Measurements from ENCODE around the gene PLCG2.
"Not testable (repeated sequence)": the region's sequence is repeated elsewhere in the genome, so short reads cannot be mapped to it uniquely, and the experiment has no call there.

The PLCG2 gene

DNA sequence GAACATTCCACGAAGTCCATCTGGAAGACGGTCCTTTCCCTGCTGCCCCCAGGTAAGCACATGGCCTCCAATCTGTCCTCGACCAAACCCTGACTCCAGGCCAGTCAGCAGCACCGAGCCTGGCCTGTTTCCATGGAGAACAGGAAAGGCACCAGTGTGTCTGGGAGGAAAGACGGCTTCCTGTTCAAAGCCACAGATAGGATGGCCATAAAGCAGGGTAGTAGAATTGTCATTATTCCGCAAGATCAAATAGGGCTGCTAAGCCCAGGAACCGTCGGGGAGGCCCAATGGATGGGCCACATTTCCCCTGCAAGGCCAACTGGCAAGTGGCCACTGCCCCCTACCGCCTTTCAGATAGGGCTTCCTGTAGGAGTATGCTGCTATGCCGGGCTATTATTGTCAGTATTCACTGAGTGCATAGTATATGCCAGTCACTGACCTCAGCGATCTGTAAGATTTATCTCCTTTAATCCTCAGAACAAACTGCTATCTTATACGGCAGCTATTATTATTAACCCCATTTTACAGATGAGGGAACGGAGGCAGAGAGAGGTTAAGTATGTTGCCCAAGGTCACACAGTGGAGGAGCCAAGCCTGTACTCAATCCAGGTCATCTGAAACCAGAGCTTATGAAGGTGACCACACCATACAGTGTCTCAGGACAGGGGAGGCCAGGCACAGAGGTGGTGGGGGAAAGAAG is 23.0 kb upstream of the PLCG2 start:
- no peak for DNase-seq

GRCh38 chr16:81756615-81757356 is 22.3 kb upstream of the PLCG2 start:
- DNase-seq = no peak

GRCh38 chr16:81758376-81758775 is 20.7 kb upstream of the PLCG2 start:
- DNase-seq = no peak

DNA sequence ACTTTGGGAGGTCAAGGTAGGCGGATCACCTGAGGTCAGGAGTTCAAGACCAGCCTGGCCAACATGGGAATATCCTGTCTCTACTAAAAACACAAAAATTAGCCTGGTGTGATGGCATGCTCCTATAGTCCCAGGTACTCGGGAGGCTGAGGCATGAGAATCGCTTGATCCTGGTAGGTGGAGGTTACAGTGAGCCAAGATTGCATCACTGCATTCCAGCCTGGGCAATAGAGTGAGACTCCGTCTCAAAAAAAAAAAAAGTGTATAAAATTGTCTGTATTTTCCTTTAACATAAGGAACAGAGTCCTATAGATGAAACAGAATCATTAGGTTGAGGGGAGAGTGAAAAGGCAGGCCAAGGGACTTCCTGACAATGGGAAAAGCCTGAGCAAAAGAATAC is 16.8 kb upstream of the PLCG2 start:
- not testable (repeated sequence) for DNase-seq

- DNase-seq = no peak
Measured at GRCh38 chr16:81765111-81765919, 13.8 kb upstream of the PLCG2 start.

DNA sequence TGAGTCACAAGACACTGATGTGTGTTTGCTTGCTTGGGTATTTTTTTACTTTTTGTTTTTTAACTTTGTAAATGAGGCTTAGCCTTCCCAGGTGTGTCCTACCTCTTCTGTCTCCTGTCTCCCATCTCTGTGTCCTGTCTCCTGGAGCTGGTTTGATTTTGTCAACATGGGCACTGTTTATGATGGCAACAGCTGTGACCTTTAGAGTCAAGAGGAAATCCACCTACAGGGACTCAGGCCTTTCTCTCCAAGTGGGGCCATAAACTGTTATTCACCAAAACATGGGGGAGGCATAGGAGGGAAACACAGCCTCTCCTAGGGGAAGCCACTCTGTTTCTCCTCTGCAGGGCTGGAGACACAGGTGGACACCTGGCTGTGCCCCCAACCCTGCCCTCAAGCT is 13.1 kb upstream of the PLCG2 start:
- no peak for DNase-seq

DNA sequence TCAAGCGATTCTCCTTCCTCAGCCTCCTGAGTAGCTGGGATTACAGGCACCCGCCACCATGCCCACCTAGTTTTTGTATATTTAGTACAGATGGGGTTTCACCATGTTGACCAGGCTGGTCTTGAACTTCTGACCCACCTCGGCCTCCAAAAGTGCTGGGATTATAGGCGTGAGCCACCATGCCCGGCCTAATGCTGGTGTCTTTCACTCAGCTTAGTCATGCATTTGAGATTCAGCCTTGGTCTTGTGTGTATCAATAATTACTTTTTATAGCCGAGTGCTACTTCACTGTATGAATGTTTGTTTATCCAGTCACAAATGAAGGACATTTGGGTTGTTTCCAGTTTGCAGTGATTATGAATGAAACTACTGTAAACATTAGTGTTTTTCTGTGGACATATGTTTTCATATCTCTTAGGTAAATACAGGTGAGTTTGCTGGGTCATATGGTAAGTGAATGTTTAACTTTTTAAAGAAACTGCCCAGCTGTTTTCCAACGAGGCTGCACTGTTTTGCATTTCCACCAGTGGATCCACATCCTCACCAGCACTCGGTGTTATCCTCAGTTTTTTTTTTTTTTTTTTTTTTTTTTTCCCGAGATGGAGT is 11.0 kb upstream of the PLCG2 start:
- no peak for DNase-seq

DNA sequence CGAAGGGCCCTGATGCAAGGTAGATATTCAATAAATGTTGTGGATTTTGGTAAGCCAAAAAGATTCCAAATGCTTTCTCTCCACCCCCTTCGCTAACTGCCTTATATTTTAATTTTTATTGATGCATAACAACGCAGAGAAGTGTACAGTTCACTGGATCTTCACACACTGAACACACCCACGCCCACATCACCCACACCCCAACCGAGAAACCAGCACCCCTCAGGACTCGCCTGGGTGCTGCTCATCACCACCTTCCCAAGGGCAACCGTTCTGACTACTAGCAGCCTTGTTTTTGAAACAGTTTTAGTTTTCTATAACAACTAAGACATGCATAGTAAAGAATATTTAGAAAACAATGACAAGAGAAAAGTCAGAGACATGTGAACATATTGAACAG is 9.1 kb upstream of the PLCG2 start:
- no peak for DNase-seq

DNA sequence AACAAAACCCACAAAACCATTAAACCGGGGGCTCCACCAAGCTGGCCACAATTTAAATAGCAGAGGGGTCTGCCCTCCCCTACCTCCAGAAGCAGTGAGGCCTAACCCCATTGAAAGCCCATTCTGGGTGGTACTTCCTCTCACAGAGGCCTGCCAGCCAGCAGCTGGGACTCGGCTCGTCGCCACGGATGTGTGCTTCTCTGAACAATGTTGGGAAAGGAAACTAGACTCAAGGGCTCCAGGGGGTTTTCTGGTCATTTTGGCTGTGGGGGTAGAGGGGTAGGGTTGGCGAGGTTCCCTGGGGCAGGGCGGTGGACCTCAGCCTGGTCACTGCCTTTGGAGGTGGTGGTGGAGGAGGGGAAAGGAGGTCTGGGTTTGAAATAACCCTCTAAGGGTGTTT is 4.7 kb upstream of the PLCG2 start:
- no peak for DNase-seq

DNA sequence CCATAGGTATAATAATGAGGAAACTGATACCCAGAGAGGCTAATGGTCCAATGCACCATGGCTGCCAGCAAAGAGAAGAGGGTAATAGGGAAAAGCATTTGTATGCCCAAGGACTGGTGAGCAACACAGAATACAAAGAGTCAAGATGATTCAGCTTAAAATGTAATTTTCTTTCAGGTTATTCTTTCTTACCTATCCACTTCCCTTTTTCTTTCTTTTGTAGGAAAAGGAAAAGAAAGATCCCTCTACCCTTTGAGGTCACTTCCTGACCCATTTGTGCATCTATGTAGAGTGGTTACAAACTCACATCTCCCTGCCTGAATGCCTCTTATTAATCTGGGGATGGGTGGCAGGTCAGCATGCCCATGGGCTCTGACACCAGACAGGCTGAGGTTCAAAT is 3.5 kb upstream of the PLCG2 start:
- no peak for DNase-seq

GRCh38 chr16:81778231-81778630 is 860 bp upstream of the PLCG2 start:
- no peak for DNase-seq

- DNase-seq = peak; percentile 38
Measured at GRCh38 chr16:81779536-81780320, 637 bp downstream of the PLCG2 start.

- DNase-seq = no peak
Measured at GRCh38 chr16:81780350-81780749, 1.3 kb downstream of the PLCG2 start.

DNA sequence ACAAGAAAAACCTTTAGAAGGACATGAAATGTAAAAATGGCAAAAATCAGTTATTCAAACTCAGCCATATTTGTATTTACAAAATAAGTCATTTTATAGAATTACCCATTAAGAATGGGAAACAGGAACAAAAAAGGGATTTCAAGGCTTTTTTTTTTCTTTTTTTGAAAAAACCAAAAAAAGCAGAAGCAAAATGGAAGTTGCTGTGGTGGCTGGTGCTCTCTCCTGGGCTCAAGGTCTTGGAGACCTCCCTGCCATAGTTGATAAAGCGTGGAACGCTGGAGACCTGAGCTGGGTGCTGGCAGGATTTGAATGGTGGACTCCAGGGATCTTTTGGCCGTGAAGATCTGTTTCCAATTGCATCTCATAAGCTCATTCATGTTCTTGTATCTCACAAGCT is 3.1 kb downstream of the PLCG2 start:
- no peak for DNase-seq

- DNase-seq = peak; percentile 11
Measured at GRCh38 chr16:81784072-81784795, 5.1 kb downstream of the PLCG2 start.

- DNase-seq = no peak
Measured at GRCh38 chr16:81785138-81785924, 6.2 kb downstream of the PLCG2 start.

GRCh38 chr16:81786321-81786720 is 7.2 kb downstream of the PLCG2 start:
- no peak for DNase-seq

- DNase-seq = no peak
Measured at GRCh38 chr16:81786868-81787267, 7.8 kb downstream of the PLCG2 start.

- no peak for DNase-seq
Measured at GRCh38 chr16:81787659-81788058, 8.6 kb downstream of the PLCG2 start.

- DNase-seq = no peak
Measured at GRCh38 chr16:81790277-81790676, 11.2 kb downstream of the PLCG2 start.

All from eye (tissue), 1 donor.